ENCODE measurements around the gene MRPL58.
A peak's percentile ranks its signal among the peaks of the same experiment; 100 is the strongest.

Gene MRPL58

GRCh38 chr17:74981979-74982662 is 30.3 kb upstream of the MRPL58 start (continued):
- no peak for TF ChIP-seq ZNF280C (tag by site-specific recombination; IDR thresholded peaks at IDR 0.05)
- no peak for TF ChIP-seq HOXD13 (CRISPR knock-in tag; IDR thresholded peaks at IDR 0.05; ENCODE audit: borderline replicate concordance)
- TF ChIP-seq ZNF518A (tag by site-specific recombination; conservative IDR thresholded peaks at IDR 0.05; ENCODE audit: low read depth) = no peak
- no peak for TF ChIP-seq ZNF473 (tag by site-specific recombination; IDR thresholded peaks at IDR 0.05)
- TF ChIP-seq GLI2 (tag by site-specific recombination; IDR thresholded peaks at IDR 0.05; ENCODE audit: borderline replicate concordance, low read depth) = no peak
- no peak for TF ChIP-seq ZNF549 (tag by site-specific recombination; IDR thresholded peaks at IDR 0.05)
- peak; percentile 11; the same call in 1 of the 2 replicates for TF ChIP-seq ZNF580 (tag by site-specific recombination; IDR thresholded peaks at IDR 0.05)
- TF ChIP-seq TRIM28 (IDR thresholded peaks at IDR 0.05; ENCODE audit: borderline replicate concordance, low read length) = peak; percentile 72; the same call in 1 of the 2 replicates
- 0 out of 2 replicates have a peak, but pooled peaks have one; percentile 45 for TF ChIP-seq ZNF777 (tag by site-specific recombination; IDR thresholded peaks at IDR 0.05; ENCODE audit: borderline replicate concordance)
- no peak for TF ChIP-seq BCL6B (tag by site-specific recombination; IDR thresholded peaks at IDR 0.05)
- peak; percentile 69; the same call in 1 of the 2 replicates for TF ChIP-seq ZNF76 (tag by site-specific recombination; IDR thresholded peaks at IDR 0.05; ENCODE audit: borderline replicate concordance, low read depth)
- TF ChIP-seq PBX3 (CRISPR knock-in tag; IDR thresholded peaks at IDR 0.05) = peak; percentile 94
- peak; percentile 99 for TF ChIP-seq ZBTB1 (tag by site-specific recombination; IDR thresholded peaks at IDR 0.05)
- TF ChIP-seq SP2 (tag by site-specific recombination; IDR thresholded peaks at IDR 0.05) = peak; percentile 87
- no peak for TF ChIP-seq ZNF488 (tag by site-specific recombination; IDR thresholded peaks at IDR 0.05)
- peak; percentile 40; the same call in 1 of the 2 replicates for TF ChIP-seq ZSCAN30 (tag by site-specific recombination; IDR thresholded peaks at IDR 0.05)
- 0 out of 2 replicates have a peak, but pooled peaks have one; percentile 19 for TF ChIP-seq IKZF3 (tag by site-specific recombination; IDR thresholded peaks at IDR 0.05)
- no peak for TF ChIP-seq ZNF837 (tag by site-specific recombination; IDR thresholded peaks at IDR 0.05)
- TF ChIP-seq ZSCAN4 (tag by site-specific recombination; IDR thresholded peaks at IDR 0.05) = peak; percentile 42; the same call in 1 of the 2 replicates
- peak; percentile 74 for TF ChIP-seq SP3 (tag by site-specific recombination; IDR thresholded peaks at IDR 0.05)
- TF ChIP-seq ZNF707 (tag by site-specific recombination; IDR thresholded peaks at IDR 0.05) = no peak
- TF ChIP-seq ZFHX2 (tag by site-specific recombination; conservative IDR thresholded peaks at IDR 0.05) = peak; percentile 75
- peak; percentile 84 for TF ChIP-seq BCL11B (tag by site-specific recombination; IDR thresholded peaks at IDR 0.05; ENCODE audit: low read depth)
- TF ChIP-seq SCRT1 (tag by site-specific recombination; IDR thresholded peaks at IDR 0.05; ENCODE audit: borderline replicate concordance) = no peak
